Measurements from ENCODE around the gene CRELD1. TPM values are rescaled to one million over a fixed set of nuclear protein-coding genes. Genes with fewer than 3 reads are reported as not detected.

CRELD1 gene
- total RNA-seq, 2 donors from 2014 or later, result 19.8 to 23.6 TPM

DNA sequence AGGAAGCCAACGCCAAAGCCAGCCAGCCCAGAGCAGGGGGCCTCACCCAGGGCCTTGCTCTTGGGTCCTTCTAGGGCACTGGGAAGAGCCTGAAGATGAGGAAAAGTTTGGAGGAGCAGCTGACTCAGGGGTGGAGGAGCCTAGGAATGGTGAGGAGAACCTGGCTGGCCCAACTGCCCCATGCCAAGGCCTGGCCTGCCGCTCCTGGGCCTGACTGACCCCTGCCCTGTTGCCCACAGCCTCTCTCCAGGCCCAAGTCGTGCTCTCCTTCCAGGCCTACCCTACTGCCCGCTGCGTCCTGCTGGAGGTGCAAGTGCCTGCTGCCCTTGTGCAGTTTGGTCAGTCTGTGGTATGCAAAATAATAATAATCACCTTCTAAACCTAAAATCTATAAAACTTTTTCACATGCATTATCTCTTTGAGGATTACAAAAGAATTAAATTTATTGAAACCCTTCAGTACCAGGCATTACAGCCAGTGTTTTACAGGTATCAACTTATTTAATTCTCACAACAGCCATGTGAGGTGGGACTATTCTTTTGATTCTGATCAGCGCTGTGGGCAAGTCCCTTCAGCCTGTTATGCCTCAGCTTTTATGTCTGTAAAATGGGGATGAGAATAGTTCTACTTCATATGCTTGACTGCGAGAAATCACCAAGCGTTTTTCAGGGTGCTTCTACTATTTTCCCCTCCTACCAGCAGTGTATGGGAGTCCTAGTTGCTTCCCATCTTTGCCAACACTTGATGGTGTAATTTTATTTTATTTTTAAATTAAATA is 15.2 kb upstream of the CRELD1 start:
- no peak overlapping the region for H3K4me3 ChIP-seq
- H3K36me3 ChIP-seq (replicated peaks in 1 of 2; ENCODE audit: insufficient read depth in 1 of 2, low read depth in 2 of 2), result no peaks in the 10 kb centered on the region
- no peaks in the 10 kb centered on the region for H3K9me3 ChIP-seq
- 83 to 92% methylated on average over 8 of the region's 8 CpGs for WGBS, 2 donors
- H3K27ac ChIP-seq, result no peak overlapping the region
- H3K27me3 ChIP-seq, result no peaks in the 10 kb centered on the region
- no peak for DNase-seq
- peaks cover 48% of the 10 kb centered on the region for H3K4me1 ChIP-seq
- intact Hi-C loops (cut with DNase I), result no loop called here
- no peak for TF ChIP-seq POLR2A (IDR thresholded peaks at IDR 0.05)
- ATAC-seq, result no peak

- Histone ChIP-seq H3K36me3 (replicated peaks in 1 of 2; ENCODE audit: insufficient read depth in 1 of 2, low read depth in 2 of 2) (no peaks in the 10 kb centered on the region), H3K4me1 (peaks cover 12% of the 10 kb centered on the region)
Measured at GRCh38 chr3:9928158-9928557, 5.5 kb upstream of the CRELD1 start.

GRCh38 chr3:9930804-9931418 is 2.7 kb upstream of the CRELD1 start:
- no peak overlapping the region for H3K27ac ChIP-seq
- H3K9me3 ChIP-seq, result no peaks in the 10 kb centered on the region
- no peaks in the 10 kb centered on the region for H3K36me3 ChIP-seq (replicated peaks in 1 of 2; ENCODE audit: insufficient read depth in 1 of 2, low read depth in 2 of 2)
- WGBS, 2 donors, result 98 to 100% methylated on average over 3 to 4 of the region's 4 CpGs
- DNase-seq (no peak), ATAC-seq (no peak)
- no peaks in the 10 kb centered on the region for H3K27me3 ChIP-seq
- intact Hi-C loops (cut with DNase I), result no loop called here
- H3K4me1 ChIP-seq, result peaks cover 33% of the 10 kb centered on the region
- TF ChIP-seq POLR2A (IDR thresholded peaks at IDR 0.05) (no peak), CTCF (IDR thresholded peaks at IDR 0.05) (no peak)
- no peak overlapping the region for H3K4me3 ChIP-seq

More at GRCh38 chr3:9928158-9928557, 5.5 kb upstream of the CRELD1 start:
- no peak overlapping the region for H3K27ac ChIP-seq
- 71 to 93% methylated on average over 1 to 22 of the region's 23 CpGs for WGBS, 2 donors
- H3K9me3 ChIP-seq, result no peaks in the 10 kb centered on the region
- intact Hi-C loops (cut with DNase I), result no loop called here
- H3K4me3 ChIP-seq, result no peak overlapping the region
- ATAC-seq (no peak), DNase-seq (no peak)
- TF ChIP-seq POLR2A (IDR thresholded peaks at IDR 0.05) (no peak), CTCF (IDR thresholded peaks at IDR 0.05) (no peak)
- H3K27me3 ChIP-seq, result no peaks in the 10 kb centered on the region

DNA sequence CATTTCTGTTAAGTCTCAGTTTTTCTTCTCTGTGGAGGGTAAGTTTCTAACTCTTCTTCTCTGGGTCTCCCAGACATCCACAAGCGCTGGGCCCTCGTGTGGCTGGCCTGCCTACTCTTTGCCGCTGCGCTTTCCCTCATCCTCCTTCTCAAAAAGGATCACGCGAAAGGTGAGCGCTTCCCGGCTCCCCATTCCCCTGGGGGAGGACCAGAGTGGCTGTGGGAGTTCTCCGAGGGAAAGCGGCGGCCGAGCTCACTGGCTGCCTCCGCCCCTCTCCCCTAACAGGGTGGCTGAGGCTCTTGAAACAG is 1.1 kb upstream of the CRELD1 start:
- Histone ChIP-seq H3K27ac (peak overlapping the region; percentile 77 to 97 (median 90)), H3K9me3 (no peaks in the 10 kb centered on the region), H3K27me3 (no peaks in the 10 kb centered on the region), H3K4me3 (peak overlapping the region; percentile 43 to 50), H3K36me3 (replicated peaks in 1 of 2; ENCODE audit: insufficient read depth in 1 of 2, low read depth in 2 of 2) (no peaks in the 10 kb centered on the region), H3K4me1 (peaks cover 35% of the 10 kb centered on the region)
- DNase-seq (no peak), ATAC-seq (no peak)
- intact Hi-C loops (cut with DNase I), result no loop called here
- TF ChIP-seq CTCF (IDR thresholded peaks at IDR 0.05), result no peak
- TF ChIP-seq POLR2A (IDR thresholded peaks at IDR 0.05), result no peak
- WGBS, 2 donors, result 3 to 7% methylated on average over 7 to 13 of the region's 13 CpGs

DNA sequence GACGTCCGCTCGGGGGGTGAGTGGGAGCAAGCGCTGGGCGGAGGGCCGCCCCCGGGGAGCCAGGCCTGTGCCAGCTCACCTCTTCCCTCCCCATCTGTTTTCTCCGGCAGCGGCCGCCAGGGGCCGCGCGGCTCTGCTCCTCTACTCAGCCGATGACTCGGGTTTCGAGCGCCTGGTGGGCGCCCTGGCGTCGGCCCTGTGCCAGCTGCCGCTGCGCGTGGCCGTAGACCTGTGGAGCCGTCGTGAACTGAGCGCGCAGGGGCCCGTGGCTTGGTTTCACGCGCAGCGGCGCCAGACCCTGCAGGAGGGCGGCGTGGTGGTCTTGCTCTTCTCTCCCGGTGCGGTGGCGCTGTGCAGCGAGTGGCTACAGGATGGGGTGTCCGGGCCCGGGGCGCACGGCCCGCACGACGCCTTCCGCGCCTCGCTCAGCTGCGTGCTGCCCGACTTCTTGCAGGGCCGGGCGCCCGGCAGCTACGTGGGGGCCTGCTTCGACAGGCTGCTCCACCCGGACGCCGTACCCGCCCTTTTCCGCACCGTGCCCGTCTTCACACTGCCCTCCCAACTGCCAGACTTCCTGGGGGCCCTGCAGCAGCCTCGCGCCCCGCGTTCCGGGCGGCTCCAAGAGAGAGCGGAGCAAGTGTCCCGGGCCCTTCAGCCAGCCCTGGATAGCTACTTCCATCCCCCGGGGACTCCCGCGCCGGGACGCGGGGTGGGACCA is 632 bp upstream of the CRELD1 start:
- ATAC-seq (peak; percentile 72), DNase-seq (peak; percentile 81 to 89 (median 86))
- H3K9me3 ChIP-seq, result no peaks in the 10 kb centered on the region
- intact Hi-C loops (cut with DNase I), result no loop called here
- TF ChIP-seq POLR2A (IDR thresholded peaks at IDR 0.05), result no peak
- peak; percentile 58 to 86 (median 77) for TF ChIP-seq CTCF (IDR thresholded peaks at IDR 0.05)
- H3K27ac ChIP-seq, result peak overlapping the region; percentile 77 to 97 (median 90)
- peaks cover 35% of the 10 kb centered on the region for H3K4me1 ChIP-seq
- peak overlapping the region; percentile 43 to 50 for H3K4me3 ChIP-seq
- 0% methylated on average over 72 of the region's 77 CpGs; no CpG with 5 or more reads in 1 of the 2 donors for WGBS, 2 donors
- no peaks in the 10 kb centered on the region for H3K36me3 ChIP-seq (replicated peaks in 1 of 2; ENCODE audit: insufficient read depth in 1 of 2, low read depth in 2 of 2)
- H3K27me3 ChIP-seq, result no peaks in the 10 kb centered on the region

All from body of pancreas (tissue), 4 donors.